ENCODE results near the gene SRPK3. TPM values are rescaled to one million over a fixed set of nuclear protein-coding genes. Genes with fewer than 3 reads are reported as not detected.

SRPK3 gene
- polyA plus RNA-seq, 3 donors, result 0.01 TPM; not detected in 2

- no peak overlapping the region for H3K4me3 Mint-ChIP-seq
- peaks cover 0 to 28% (median 6%) of the 10 kb centered on the region in 7 donors for H3K9me3 Mint-ChIP-seq
These were observed 27.1 kb downstream of the SRPK3 start for GRCh38 chrX:153807976-153808375.

GRCh38 chrX:153812220-153812619, 31.4 kb downstream of the SRPK3 start:
- no peaks in the 10 kb centered on the region for H3K36me3 ChIP-seq (replicated peaks in 1 of 2; ENCODE audit: control insufficient read depth in 1 of 2, insufficient read depth in 2 of 2, low read length in 2 of 2)
- TF ChIP-seq CTCF (IDR thresholded peaks at IDR 0.05), result no peak
- H3K79me2 ChIP-seq (ENCODE audit: insufficient read depth, low read length), result no peaks in the 10 kb centered on the region
- Mint-ChIP-seq H3K9me3 (peaks cover 0 to 12% (median 3%) of the 10 kb centered on the region in 7 donors), H3K4me1 (peaks cover 12% of the 10 kb centered on the region), H3K27ac (no peak overlapping the region), H3K36me3 (no peaks in the 10 kb centered on the region), H3K27me3 (ENCODE audit: low read depth in 3 of 3) (peaks cover 24 to 50% (median 45%) of the 10 kb centered on the region in 3 donors), H3K4me3 (no peak overlapping the region)
- no peak for DNase-seq
- 71% methylated on average over 5 of the region's 14 CpGs for WGBS (ENCODE audit: insufficient coverage)
- H3K9ac ChIP-seq (ENCODE audit: insufficient read depth, low read length, poor library complexity, severe bottlenecking), result no peak overlapping the region
- H3K4me3 ChIP-seq (replicated peaks in 1 of 3; ENCODE audit: low read depth in 2 of 3, low read length in 3 of 3), result no peak overlapping the region
- H3K4me1 ChIP-seq (ENCODE audit: control insufficient read depth in 1 of 2, insufficient read depth in 2 of 2, low read length in 2 of 2), result no peaks in the 10 kb centered on the region
- H3K9me3 ChIP-seq (replicated peaks in 1 of 2; ENCODE audit: control insufficient read depth in 1 of 2, insufficient read depth in 1 of 2, low read length in 2 of 2), result no peaks in the 10 kb centered on the region
- no peak overlapping the region for H3K4me2 ChIP-seq (replicated peaks; ENCODE audit: extremely low read depth, low read length, poor library complexity, severe bottlenecking)
- peaks cover 0 to 7% of the 10 kb centered on the region in 2 donors for H3K27me3 ChIP-seq (ENCODE audit: control insufficient read depth in 2 of 2, insufficient read depth in 2 of 2, low read length in 2 of 2)
- intact Hi-C loops (cut with micrococcal nuclease), result no loop called here
- H4K20me1 ChIP-seq (ENCODE audit: insufficient read depth, low read length), result no peaks in the 10 kb centered on the region
- H2AFZ ChIP-seq (ENCODE audit: insufficient read depth, low read depth, low read length, poor library complexity, severe bottlenecking), result no peak overlapping the region
- H3K27ac ChIP-seq (ENCODE audit: low read depth in 1 of 2, low read length in 2 of 2), result no peak overlapping the region

More at GRCh38 chrX:153807976-153808375, 27.1 kb downstream of the SRPK3 start:
- H3K4me1 Mint-ChIP-seq, result no peaks in the 10 kb centered on the region
- H3K4me2 ChIP-seq (replicated peaks; ENCODE audit: extremely low read depth, low read length, poor library complexity, severe bottlenecking), result no peak overlapping the region
- no peaks in the 10 kb centered on the region for H3K9me3 ChIP-seq (replicated peaks in 1 of 2; ENCODE audit: control insufficient read depth in 1 of 2, insufficient read depth in 1 of 2, low read length in 2 of 2)
- intact Hi-C loops (cut with micrococcal nuclease), result no loop called here
- DNase-seq, result no peak
- no peak overlapping the region for H3K4me3 ChIP-seq (replicated peaks in 1 of 3; ENCODE audit: low read depth in 2 of 3, low read length in 3 of 3)
- WGBS (ENCODE audit: insufficient coverage), result 95% methylated on average over 15 of the region's 19 CpGs
- H3K36me3 Mint-ChIP-seq, result no peaks in the 10 kb centered on the region
- no peaks in the 10 kb centered on the region for H4K20me1 ChIP-seq (ENCODE audit: insufficient read depth, low read length)
- H3K27ac ChIP-seq (ENCODE audit: low read depth in 1 of 2, low read length in 2 of 2), result no peak overlapping the region
- H3K4me1 ChIP-seq (ENCODE audit: control insufficient read depth in 1 of 2, insufficient read depth in 2 of 2, low read length in 2 of 2), result no peaks in the 10 kb centered on the region
- peaks cover 15 to 35% (median 21%) of the 10 kb centered on the region in 3 donors for H3K27me3 Mint-ChIP-seq (ENCODE audit: low read depth in 3 of 3)
- no peaks in the 10 kb centered on the region for H3K27me3 ChIP-seq (ENCODE audit: control insufficient read depth in 2 of 2, insufficient read depth in 2 of 2, low read length in 2 of 2)
- no peak overlapping the region for H3K9ac ChIP-seq (ENCODE audit: insufficient read depth, low read length, poor library complexity, severe bottlenecking)
- no peak overlapping the region for H2AFZ ChIP-seq (ENCODE audit: insufficient read depth, low read depth, low read length, poor library complexity, severe bottlenecking)
- no peak overlapping the region for H3K27ac Mint-ChIP-seq
- H3K36me3 ChIP-seq (replicated peaks in 1 of 2; ENCODE audit: control insufficient read depth in 1 of 2, insufficient read depth in 2 of 2, low read length in 2 of 2), result no peaks in the 10 kb centered on the region
- no peaks in the 10 kb centered on the region for H3K79me2 ChIP-seq (ENCODE audit: insufficient read depth, low read length)
- TF ChIP-seq CTCF (IDR thresholded peaks at IDR 0.05), result no peak

All from CD14-positive monocyte (primary cell).